ENCODE data around the gene CD6.

The CD6 gene

DNA sequence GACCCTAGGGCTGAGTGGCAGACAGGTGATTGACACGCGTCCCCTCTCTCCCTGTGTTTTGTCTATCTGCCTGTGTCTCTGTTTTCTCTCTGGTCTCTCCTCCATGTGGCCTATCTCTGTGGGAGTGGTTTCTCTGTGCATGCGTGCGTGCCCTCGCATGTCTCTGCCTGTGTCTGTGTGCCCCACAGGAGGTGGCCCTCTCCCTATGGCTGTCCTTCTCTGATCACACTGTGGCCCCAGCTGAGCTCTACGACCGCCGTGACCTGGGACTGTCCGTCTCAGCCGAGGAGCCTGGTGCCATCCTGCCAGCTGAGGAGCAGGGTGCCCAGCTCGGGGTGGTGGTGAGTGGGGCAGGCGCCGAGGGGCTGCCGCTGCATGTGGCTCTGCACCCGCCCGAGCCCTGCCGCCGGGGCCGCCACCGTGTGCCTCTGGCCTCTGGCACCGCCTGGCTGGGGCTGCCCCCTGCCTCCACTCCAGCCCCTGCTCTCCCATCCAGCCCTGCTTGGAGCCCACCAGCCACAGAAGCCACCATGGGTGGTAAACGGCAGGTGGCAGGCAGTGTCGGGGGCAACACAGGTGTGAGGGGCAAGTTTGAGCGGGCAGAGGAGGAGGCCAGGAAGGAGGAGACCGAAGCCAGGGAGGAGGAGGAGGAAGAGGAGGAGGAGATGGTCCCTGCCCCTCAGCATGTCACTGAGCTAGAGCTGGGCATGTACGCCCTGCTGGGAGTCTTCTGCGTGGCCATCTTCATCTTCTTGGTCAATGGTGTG, 35.6 kb upstream of the CD6 start:
- DNase-seq, result no peak

GRCh38 chr11:60936467-60937143, 34.9 kb upstream of the CD6 start:
- no peak for DNase-seq

GRCh38 chr11:60937144-60937527, 34.3 kb upstream of the CD6 start:
- DNase-seq, result no peak

DNA sequence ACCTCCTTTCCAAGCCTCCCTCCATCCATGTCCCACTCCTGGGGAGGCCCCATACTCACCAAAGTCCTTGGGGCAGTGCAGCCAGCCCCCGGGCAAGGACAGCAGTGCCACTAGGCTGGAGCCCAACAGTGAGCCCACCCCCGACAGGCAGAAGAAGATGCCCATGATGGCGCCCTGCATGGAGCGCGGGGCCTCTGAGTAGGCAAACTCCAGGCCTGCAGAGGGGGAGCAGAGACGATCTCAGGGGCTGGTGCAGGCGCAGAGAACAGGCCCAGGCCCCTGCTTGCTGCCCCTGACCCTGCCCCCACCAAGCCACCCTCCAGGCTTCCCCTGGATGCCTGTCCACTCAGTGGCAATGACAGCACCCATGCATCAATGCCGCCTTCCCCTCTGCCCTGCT, 33.7 kb upstream of the CD6 start:
- no peak for DNase-seq

DNA sequence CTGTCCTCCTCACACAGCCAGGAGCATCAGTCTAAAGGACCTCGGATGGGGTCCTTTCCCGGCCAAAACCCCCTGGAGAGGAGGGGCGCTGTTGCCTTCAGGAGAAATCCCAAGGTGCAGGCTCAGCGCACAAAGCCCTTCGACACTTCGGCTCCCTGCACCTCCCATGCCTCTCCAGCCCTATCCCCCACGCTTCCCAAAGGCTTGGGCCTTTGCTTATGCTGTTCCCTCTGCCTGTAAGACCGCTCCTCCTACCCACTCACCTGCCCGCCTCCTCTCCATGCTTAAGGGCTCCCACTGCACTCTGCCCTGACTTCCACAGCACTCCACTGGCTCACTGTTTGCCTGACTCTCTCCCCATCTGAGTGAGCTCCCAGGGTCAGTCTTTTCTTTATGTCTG, 33.0 kb upstream of the CD6 start:
- DNase-seq, result no peak

DNA sequence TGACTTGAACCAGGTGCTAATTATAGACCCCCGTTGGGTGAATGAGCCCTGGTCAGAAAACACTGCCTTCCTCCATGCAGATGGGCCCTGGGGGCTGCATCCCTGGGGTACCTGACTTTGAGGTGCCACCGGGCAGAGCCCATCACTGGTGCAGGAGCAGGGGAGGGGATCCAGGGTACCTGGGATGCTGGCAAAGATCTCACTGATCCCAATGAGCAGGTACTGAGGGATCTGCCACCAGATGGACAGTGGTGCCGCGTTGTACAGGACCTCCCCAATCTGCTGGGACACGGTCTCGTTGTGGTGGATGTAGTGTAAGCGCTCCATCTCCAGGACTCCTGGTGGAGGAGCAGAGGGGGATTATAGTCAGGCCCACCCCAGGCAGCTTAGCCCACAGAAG, 32.2 kb upstream of the CD6 start:
- DNase-seq, result no peak

DNA sequence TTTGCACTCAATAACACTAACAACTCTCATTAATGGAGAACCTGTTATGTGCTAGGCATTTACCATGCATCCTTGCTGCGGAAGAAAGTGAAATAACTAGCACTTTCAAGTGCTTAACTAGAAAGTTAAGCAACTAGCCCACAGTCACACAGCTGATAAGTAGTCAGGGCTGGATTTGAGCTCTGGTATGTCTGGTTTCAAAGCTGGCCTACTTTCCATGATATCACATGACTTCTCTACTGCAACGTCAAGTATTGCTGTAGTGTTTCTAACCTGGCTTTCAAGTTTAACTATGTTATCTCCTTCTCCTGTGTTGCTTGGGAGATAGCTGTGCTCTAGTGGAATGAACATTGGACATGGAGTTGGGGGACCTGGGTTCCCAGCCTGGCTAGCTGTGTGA, 31.6 kb upstream of the CD6 start:
- DNase-seq, result no peak

- no peak for DNase-seq
These were observed 29.9 kb upstream of the CD6 start for GRCh38 chr11:60941371-60942119.

DNA sequence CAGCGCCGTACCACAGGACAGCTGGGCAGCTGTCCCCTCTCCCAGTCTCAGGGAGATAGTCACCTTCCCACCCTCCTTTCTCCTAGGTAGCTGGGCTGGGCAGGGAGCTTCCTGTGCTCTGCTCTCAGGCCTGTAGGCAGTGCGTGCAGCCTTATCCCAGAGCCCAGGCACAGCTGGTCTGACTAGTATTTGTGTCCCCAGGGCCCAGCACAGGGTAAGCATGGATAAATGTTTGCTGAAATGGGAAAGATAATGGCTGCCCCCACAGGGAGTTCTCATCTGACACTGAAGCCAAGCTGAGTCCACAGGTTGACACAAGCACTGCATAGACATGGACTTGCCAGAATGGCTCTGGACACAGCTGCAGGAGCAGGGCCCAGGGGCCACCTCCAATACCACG, 29.3 kb upstream of the CD6 start:
- no peak for DNase-seq

GRCh38 chr11:60942970-60943565, 28.4 kb upstream of the CD6 start:
- DNase-seq, result no peak

DNA sequence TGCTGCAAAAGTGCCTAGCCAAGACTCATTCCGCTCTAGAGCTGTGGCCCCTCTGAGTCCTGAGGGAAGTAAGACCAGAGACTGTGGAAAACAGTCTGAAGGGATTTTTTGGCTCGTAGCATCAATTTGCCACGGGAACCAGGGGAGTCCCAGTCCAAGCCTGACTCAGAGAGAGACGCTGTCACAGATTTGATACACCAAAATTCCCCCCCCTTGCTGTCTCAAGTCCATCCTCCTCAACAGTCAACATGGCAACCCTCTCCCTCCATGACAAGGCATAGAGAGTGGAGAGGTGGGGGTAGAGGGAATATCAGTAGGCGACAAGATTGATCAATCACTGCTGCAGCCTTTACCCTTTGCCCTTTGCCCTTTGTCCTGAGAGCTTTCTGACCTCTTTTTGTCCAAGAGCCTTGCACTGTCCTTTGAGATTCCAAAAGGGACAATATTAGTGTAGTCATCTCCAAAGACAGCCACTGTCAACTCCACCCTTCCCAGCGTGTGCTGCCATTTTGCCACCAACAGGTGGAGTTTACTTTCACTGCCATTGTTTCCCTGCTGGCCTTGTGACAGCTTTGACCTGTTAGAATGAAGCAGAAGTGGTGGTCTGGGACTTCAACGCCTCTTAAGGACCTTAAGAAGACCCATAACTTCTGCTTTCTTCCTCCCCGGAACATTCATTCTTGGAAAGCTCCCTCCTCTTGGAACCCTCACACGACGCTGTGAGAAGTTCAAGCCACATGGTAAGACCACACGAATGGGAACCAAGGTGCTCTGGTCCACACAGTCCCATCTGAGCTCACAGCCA, 26.8 kb upstream of the CD6 start:
- DNase-seq, result no peak

- no peak for DNase-seq
These were observed 26.2 kb upstream of the CD6 start for GRCh38 chr11:60945295-60945667.

- DNase-seq, result no peak
These were observed 24.7 kb upstream of the CD6 start for GRCh38 chr11:60946601-60947264.

- no peak for DNase-seq
These were observed 23.8 kb upstream of the CD6 start for GRCh38 chr11:60947700-60948099.

GRCh38 chr11:60948250-60948649, 23.2 kb upstream of the CD6 start:
- DNase-seq, result no peak

DNA sequence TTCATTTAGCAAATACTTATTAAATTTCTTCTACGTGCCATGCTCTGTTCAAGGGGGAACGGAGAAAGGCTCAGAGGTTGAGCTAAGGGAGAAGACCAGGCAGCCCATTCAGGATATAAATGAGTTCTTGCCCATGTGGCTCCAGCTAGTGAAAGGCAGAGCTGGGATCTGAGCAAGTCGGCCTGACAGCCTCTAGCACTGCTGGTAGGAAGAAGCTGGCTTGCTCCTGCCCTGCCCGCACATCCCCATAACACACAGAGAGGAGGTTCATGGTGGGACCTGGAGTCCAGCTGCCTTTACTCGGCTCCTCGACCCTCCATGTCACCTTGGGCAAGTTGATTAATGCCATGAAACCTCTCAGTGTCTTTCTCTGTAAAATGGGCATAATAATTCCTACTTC, 21.5 kb upstream of the CD6 start:
- DNase-seq, result no peak

- DNase-seq, result no peak
These were observed 20.4 kb upstream of the CD6 start for GRCh38 chr11:60950933-60951605.

GRCh38 chr11:60951606-60951903, 19.9 kb upstream of the CD6 start:
- DNase-seq, result no peak

- no peak for DNase-seq
These were observed 19.4 kb upstream of the CD6 start, which contains the start of gene SLC15A3 for GRCh38 chr11:60951904-60952741. Gene SLC15A3, minus strand, starts transcription at chr11:60952176. Its CDS starts 625 bp downstream, at chr11:60951551.

DNA sequence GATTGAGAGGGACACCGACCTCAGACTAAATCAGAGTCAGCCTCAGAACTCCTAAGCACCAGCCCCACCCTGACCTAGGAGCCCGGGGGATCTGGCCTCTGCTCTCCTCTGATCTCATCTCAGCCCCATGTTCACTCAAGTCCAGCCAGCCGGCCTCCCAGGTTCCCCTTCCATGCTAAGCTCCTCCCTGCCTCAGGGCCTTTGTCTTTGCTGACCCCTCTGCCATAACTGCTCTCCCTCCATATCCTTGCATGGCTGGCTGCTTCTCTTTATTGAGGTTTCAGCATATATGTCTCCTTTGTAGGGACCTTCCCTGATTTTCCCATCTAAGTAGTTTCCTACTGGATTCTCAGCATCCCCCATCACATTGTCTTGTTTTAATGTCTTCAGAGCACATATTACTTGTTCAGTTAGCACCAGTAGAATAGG, 18.7 kb upstream of the CD6 start:
- DNase-seq, result no peak

DNA sequence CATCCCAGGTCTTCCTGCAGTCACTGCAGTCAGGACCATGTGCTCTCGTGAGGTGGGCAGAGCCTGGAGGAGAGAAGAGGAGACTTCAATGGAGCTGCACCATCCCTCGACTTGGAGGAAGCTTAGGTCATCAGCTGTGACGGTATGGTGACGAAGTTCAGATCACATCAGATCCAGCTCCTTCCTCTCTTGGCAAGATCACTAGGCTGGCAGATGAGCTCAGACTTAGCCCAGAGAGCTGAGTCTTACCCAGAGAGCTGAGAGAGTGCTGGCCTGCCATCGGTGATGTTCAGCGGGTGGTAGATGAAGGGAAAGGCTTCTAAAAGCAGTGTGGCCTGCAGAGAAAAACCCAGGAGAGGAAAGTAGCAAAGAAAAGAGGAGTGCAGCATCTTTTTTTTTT, 17.7 kb upstream of the CD6 start:
- no peak for DNase-seq
